HG02970 (cell line): ENCODE results near the gene TAF5L.

Experiments used
- ATAC-seq: cut with Tn5 transposase; IDR thresholded peaks from one replicate; pipeline ENCODE4 v1.9.1; 2021; ENCODE audit warnings: mild to moderate bottlenecking, moderate library complexity, moderate number of reproducible peaks; ENCODE audit not compliant: unreplicated experiment, low FRiP score

The TAF5L gene

GRCh38 chr1:229550812-229551567 lies 74.9 kb downstream of the TAF5L start:
- no peak for ATAC-seq

GRCh38 chr1:229547542-229547941 lies 78.4 kb downstream of the TAF5L start:
- ATAC-seq, result no peak

- ATAC-seq, result no peak
These were observed 81.3 kb downstream of the TAF5L start for GRCh38 chr1:229544587-229544986.
